ENCODE measurements around the gene RNF215.
A peak's percentile ranks its signal among the peaks of the same experiment; 100 is the strongest.

The RNF215 gene

GRCh38 chr22:30380011-30380410 lies 7.2 kb downstream of the RNF215 start:
- no peak overlapping the region for H2BK5ac ChIP-seq (ENCODE audit: low read depth, low read length, poor library complexity)
- no CpG with 5 or more reads among the region's 20 CpGs for WGBS (ENCODE audit: extremely low coverage, insufficient coverage, insufficient read length)
- peaks cover 60 to 67% of the 10 kb centered on the region in 2 experiments for H3K36me3 ChIP-seq (ENCODE audit: control insufficient read depth in 1 of 2, insufficient read depth in 2 of 2, low read length in 2 of 2)
- peaks cover 2% of the 10 kb centered on the region for H3K9me3 ChIP-seq (ENCODE audit: insufficient read depth, low read depth, low read length)
- no peak overlapping the region for H3K14ac ChIP-seq (ENCODE audit: low read length)
- H4K8ac ChIP-seq (ENCODE audit: low read depth, low read length), result no peak overlapping the region
- no peak overlapping the region for H2AFZ ChIP-seq (ENCODE audit: insufficient read depth, low read length, poor library complexity)
- H2BK12ac ChIP-seq (ENCODE audit: low read length), result no peak overlapping the region
- H3K23ac ChIP-seq (ENCODE audit: low read length), result no peak overlapping the region
- no peak overlapping the region for H2AK5ac ChIP-seq (ENCODE audit: low read length)
- H3K4ac ChIP-seq (ENCODE audit: low read depth, low read length), result no peak overlapping the region
- no peak overlapping the region for H3K4me2 ChIP-seq (ENCODE audit: low read length)
- H3K27me3 ChIP-seq (ENCODE audit: insufficient read depth, low read length), result no peaks in the 10 kb centered on the region
- no peaks in the 10 kb centered on the region for H3K79me2 ChIP-seq (ENCODE audit: control insufficient read depth, insufficient read depth, low read length, poor library complexity)
- no peaks in the 10 kb centered on the region for H3K79me1 ChIP-seq (ENCODE audit: low read length)
- no peak overlapping the region for H3K27ac ChIP-seq (ENCODE audit: low read depth, low read length)
- peak overlapping the region; percentile 32 for H3K4me3 ChIP-seq (ENCODE audit: low read depth, low read length)
- DNase-seq, result no peak
- no peak overlapping the region for H2BK120ac ChIP-seq (ENCODE audit: insufficient read depth, low read length, poor library complexity)
- H3K9ac ChIP-seq (ENCODE audit: low read length), result no peak overlapping the region
- H3K18ac ChIP-seq (ENCODE audit: low read length), result no peak overlapping the region
- H3K4me1 ChIP-seq (ENCODE audit: control insufficient read depth in 1 of 2, insufficient read depth in 2 of 2, low read length in 2 of 2), result no peaks in the 10 kb centered on the region
- no peak overlapping the region for H4K91ac ChIP-seq (ENCODE audit: low read depth, low read length)
- H4K12ac ChIP-seq (ENCODE audit: low read depth, low read length), result peak overlapping the region; percentile 27

GRCh38 chr22:30375312-30375849 lies 11.8 kb downstream of the RNF215 start:
- no peak overlapping the region for H3K4me3 ChIP-seq (ENCODE audit: low read depth, low read length)
- no peak overlapping the region for H3K4ac ChIP-seq (ENCODE audit: low read depth, low read length)
- H3K27me3 ChIP-seq (ENCODE audit: insufficient read depth, low read length), result no peaks in the 10 kb centered on the region
- H3K23ac ChIP-seq (ENCODE audit: low read length), result no peak overlapping the region
- no peak overlapping the region for H4K8ac ChIP-seq (ENCODE audit: low read depth, low read length)
- no peak overlapping the region for H4K91ac ChIP-seq (ENCODE audit: low read depth, low read length)
- H3K4me1 ChIP-seq (ENCODE audit: control insufficient read depth in 1 of 2, insufficient read depth in 2 of 2, low read length in 2 of 2), result peaks cover 3 to 5% of the 10 kb centered on the region in 2 experiments
- H2AK5ac ChIP-seq (ENCODE audit: low read length), result no peak overlapping the region
- no peak overlapping the region for H2BK12ac ChIP-seq (ENCODE audit: low read length)
- no peak overlapping the region for H3K9ac ChIP-seq (ENCODE audit: low read length)
- no peak overlapping the region for H4K12ac ChIP-seq (ENCODE audit: low read depth, low read length)
- H2BK5ac ChIP-seq (ENCODE audit: low read depth, low read length, poor library complexity), result no peak overlapping the region
- H2AFZ ChIP-seq (ENCODE audit: insufficient read depth, low read length, poor library complexity), result no peak overlapping the region
- H3K18ac ChIP-seq (ENCODE audit: low read length), result no peak overlapping the region
- no peak overlapping the region for H3K14ac ChIP-seq (ENCODE audit: low read length)
- no peak overlapping the region for H3K27ac ChIP-seq (ENCODE audit: low read depth, low read length)
- no peaks in the 10 kb centered on the region for H3K79me2 ChIP-seq (ENCODE audit: control insufficient read depth, insufficient read depth, low read length, poor library complexity)
- peaks cover 32 to 35% of the 10 kb centered on the region in 2 experiments for H3K36me3 ChIP-seq (ENCODE audit: control insufficient read depth in 1 of 2, insufficient read depth in 2 of 2, low read length in 2 of 2)
- no peaks in the 10 kb centered on the region for H3K9me3 ChIP-seq (ENCODE audit: insufficient read depth, low read depth, low read length)
- WGBS (ENCODE audit: extremely low coverage, insufficient coverage, insufficient read length), result no CpG with 5 or more reads among the region's 13 CpGs
- H3K4me2 ChIP-seq (ENCODE audit: low read length), result no peak overlapping the region
- no peaks in the 10 kb centered on the region for H3K79me1 ChIP-seq (ENCODE audit: low read length)
- no peak for DNase-seq
- H2BK120ac ChIP-seq (ENCODE audit: insufficient read depth, low read length, poor library complexity), result no peak overlapping the region

GRCh38 chr22:30373331-30374325 lies 13.6 kb downstream of the RNF215 start:
- H3K18ac ChIP-seq (ENCODE audit: low read length), result no peak overlapping the region
- H4K8ac ChIP-seq (ENCODE audit: low read depth, low read length), result no peak overlapping the region
- no peak overlapping the region for H3K14ac ChIP-seq (ENCODE audit: low read length)
- H3K27me3 ChIP-seq (ENCODE audit: insufficient read depth, low read length), result no peaks in the 10 kb centered on the region
- no peak overlapping the region for H2AK5ac ChIP-seq (ENCODE audit: low read length)
- H3K79me2 ChIP-seq (ENCODE audit: control insufficient read depth, insufficient read depth, low read length, poor library complexity), result no peaks in the 10 kb centered on the region
- H2AFZ ChIP-seq (ENCODE audit: insufficient read depth, low read length, poor library complexity), result no peak overlapping the region
- no peaks in the 10 kb centered on the region for H3K79me1 ChIP-seq (ENCODE audit: low read length)
- no peak overlapping the region for H4K91ac ChIP-seq (ENCODE audit: low read depth, low read length)
- no CpG with 5 or more reads among the region's 33 CpGs for WGBS (ENCODE audit: extremely low coverage, insufficient coverage, insufficient read length)
- peaks cover 3 to 6% of the 10 kb centered on the region in 2 experiments for H3K4me1 ChIP-seq (ENCODE audit: control insufficient read depth in 1 of 2, insufficient read depth in 2 of 2, low read length in 2 of 2)
- H3K9me3 ChIP-seq (ENCODE audit: insufficient read depth, low read depth, low read length), result no peaks in the 10 kb centered on the region
- no peak overlapping the region for H3K27ac ChIP-seq (ENCODE audit: low read depth, low read length)
- no peak overlapping the region for H2BK12ac ChIP-seq (ENCODE audit: low read length)
- no peak overlapping the region for H3K4me2 ChIP-seq (ENCODE audit: low read length)
- H3K4me3 ChIP-seq (ENCODE audit: low read depth, low read length), result no peak overlapping the region
- no peak overlapping the region for H4K12ac ChIP-seq (ENCODE audit: low read depth, low read length)
- H2BK5ac ChIP-seq (ENCODE audit: low read depth, low read length, poor library complexity), result no peak overlapping the region
- H3K4ac ChIP-seq (ENCODE audit: low read depth, low read length), result no peak overlapping the region
- no peak overlapping the region for H2BK120ac ChIP-seq (ENCODE audit: insufficient read depth, low read length, poor library complexity)
- no peak for DNase-seq
- peaks cover 17 to 18% of the 10 kb centered on the region in 2 experiments for H3K36me3 ChIP-seq (ENCODE audit: control insufficient read depth in 1 of 2, insufficient read depth in 2 of 2, low read length in 2 of 2)
- no peak overlapping the region for H3K9ac ChIP-seq (ENCODE audit: low read length)
- H3K23ac ChIP-seq (ENCODE audit: low read length), result no peak overlapping the region

- H2BK120ac ChIP-seq (ENCODE audit: insufficient read depth, low read length, poor library complexity), result no peak overlapping the region
- H3K27ac ChIP-seq (ENCODE audit: low read depth, low read length), result no peak overlapping the region
- no peak overlapping the region for H2AK5ac ChIP-seq (ENCODE audit: low read length)
- H4K8ac ChIP-seq (ENCODE audit: low read depth, low read length), result no peak overlapping the region
- no peak overlapping the region for H2AFZ ChIP-seq (ENCODE audit: insufficient read depth, low read length, poor library complexity)
- H3K14ac ChIP-seq (ENCODE audit: low read length), result no peak overlapping the region
- H3K23ac ChIP-seq (ENCODE audit: low read length), result no peak overlapping the region
- no peak overlapping the region for H3K4ac ChIP-seq (ENCODE audit: low read depth, low read length)
- H3K9me3 ChIP-seq (ENCODE audit: insufficient read depth, low read depth, low read length), result no peaks in the 10 kb centered on the region
- no peak for DNase-seq
- H2BK12ac ChIP-seq (ENCODE audit: low read length), result no peak overlapping the region
- H3K4me1 ChIP-seq (ENCODE audit: control insufficient read depth in 1 of 2, insufficient read depth in 2 of 2, low read length in 2 of 2), result peaks cover 3 to 6% of the 10 kb centered on the region in 2 experiments
- no peak overlapping the region for H2BK5ac ChIP-seq (ENCODE audit: low read depth, low read length, poor library complexity)
- no peaks in the 10 kb centered on the region for H3K27me3 ChIP-seq (ENCODE audit: insufficient read depth, low read length)
- H3K79me2 ChIP-seq (ENCODE audit: control insufficient read depth, insufficient read depth, low read length, poor library complexity), result no peaks in the 10 kb centered on the region
- peaks cover 15 to 17% of the 10 kb centered on the region in 2 experiments for H3K36me3 ChIP-seq (ENCODE audit: control insufficient read depth in 1 of 2, insufficient read depth in 2 of 2, low read length in 2 of 2)
- no peak overlapping the region for H3K9ac ChIP-seq (ENCODE audit: low read length)
- H3K18ac ChIP-seq (ENCODE audit: low read length), result no peak overlapping the region
- H4K12ac ChIP-seq (ENCODE audit: low read depth, low read length), result no peak overlapping the region
- H3K4me2 ChIP-seq (ENCODE audit: low read length), result no peak overlapping the region
- WGBS (ENCODE audit: extremely low coverage, insufficient coverage, insufficient read length), result no CpG with 5 or more reads among the region's 8 CpGs
- no peak overlapping the region for H3K4me3 ChIP-seq (ENCODE audit: low read depth, low read length)
- no peak overlapping the region for H4K91ac ChIP-seq (ENCODE audit: low read depth, low read length)
- H3K79me1 ChIP-seq (ENCODE audit: low read length), result no peaks in the 10 kb centered on the region
Observed at GRCh38 chr22:30372915-30373314, 14.3 kb downstream of the RNF215 start.

All from trophoblast cell (in vitro differentiated cells and primary cell).